ENCODE results near the gene NCKAP5L. TPM values are rescaled to one million over a fixed set of nuclear protein-coding genes. Genes with fewer than 3 reads are reported as not detected.

NCKAP5L gene
- total and polyA plus RNA-seq, 9 of the 15 experiments (the other 6 are each of a cell fraction or from before 2014, with no cell fraction given) = 0.01 to 14.4 (median 3.7) TPM

- no peak for TF ChIP-seq CEBPG (CRISPR knock-in tag; IDR thresholded peaks at IDR 0.05)
- peak in 1 of 2 experiments; percentile 50; a peak in 1 of 4 replicates for TF ChIP-seq CEBPG (tag; conservative IDR thresholded peaks at IDR 0.05 in 1 of 2, IDR thresholded peaks at IDR 0.05 in 1 of 2)
- no peak for TF ChIP-seq ZNF165 (CRISPR knock-in tag; IDR thresholded peaks at IDR 0.05; ENCODE audit: borderline replicate concordance)
- TF ChIP-seq SMARCE1 (IDR thresholded peaks at IDR 0.05) = no peak
- no peak for TF ChIP-seq MEF2D (tag; conservative IDR thresholded peaks at IDR 0.05; ENCODE audit: low read depth)
- TF ChIP-seq RAD21 (CRISPR knock-in tag; conservative IDR thresholded peaks at IDR 0.05 in 1 of 2, IDR thresholded peaks at IDR 0.05 in 1 of 2) = peak; percentile 88 to 90
- TF ChIP-seq FOXJ2 (tag; IDR thresholded peaks at IDR 0.05) = no peak
- no peak for TF ChIP-seq HSF4 (CRISPR knock-in tag; IDR thresholded peaks at IDR 0.05; ENCODE audit: borderline replicate concordance)
- TF ChIP-seq, protein P1, sequence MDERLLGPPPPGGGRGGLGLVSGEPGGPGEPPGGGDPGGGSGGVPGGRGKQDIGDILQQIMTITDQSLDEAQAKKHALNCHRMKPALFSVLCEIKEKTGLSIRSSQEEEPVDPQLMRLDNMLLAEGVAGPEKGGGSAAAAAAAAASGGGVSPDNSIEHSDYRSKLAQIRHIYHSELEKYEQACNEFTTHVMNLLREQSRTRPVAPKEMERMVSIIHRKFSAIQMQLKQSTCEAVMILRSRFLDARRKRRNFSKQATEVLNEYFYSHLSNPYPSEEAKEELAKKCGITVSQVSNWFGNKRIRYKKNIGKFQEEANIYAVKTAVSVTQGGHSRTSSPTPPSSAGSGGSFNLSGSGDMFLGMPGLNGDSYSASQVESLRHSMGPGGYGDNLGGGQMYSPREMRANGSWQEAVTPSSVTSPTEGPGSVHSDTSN (CRISPR knock-in tag; IDR thresholded peaks at IDR 0.05; ENCODE audit: low read depth) = no peak
- TF ChIP-seq, protein P1 (tag; conservative IDR thresholded peaks at IDR 0.05; ENCODE audit: low read depth) = peak; percentile 89
- no peak for TF ChIP-seq GABPA (tag; conservative IDR thresholded peaks at IDR 0.05; ENCODE audit: low read depth)
- TF ChIP-seq MEIS2 (IDR thresholded peaks at IDR 0.05; ENCODE audit: partially characterized antibody) = peak; percentile 91
- TF ChIP-seq ATF1 (CRISPR knock-in tag; IDR thresholded peaks at IDR 0.05) = no peak
- 0 out of 2 replicates have a peak, but pooled peaks have one; percentile 13 for TF ChIP-seq ATF1 (tag; IDR thresholded peaks at IDR 0.05)
- TF ChIP-seq, protein P2, sequence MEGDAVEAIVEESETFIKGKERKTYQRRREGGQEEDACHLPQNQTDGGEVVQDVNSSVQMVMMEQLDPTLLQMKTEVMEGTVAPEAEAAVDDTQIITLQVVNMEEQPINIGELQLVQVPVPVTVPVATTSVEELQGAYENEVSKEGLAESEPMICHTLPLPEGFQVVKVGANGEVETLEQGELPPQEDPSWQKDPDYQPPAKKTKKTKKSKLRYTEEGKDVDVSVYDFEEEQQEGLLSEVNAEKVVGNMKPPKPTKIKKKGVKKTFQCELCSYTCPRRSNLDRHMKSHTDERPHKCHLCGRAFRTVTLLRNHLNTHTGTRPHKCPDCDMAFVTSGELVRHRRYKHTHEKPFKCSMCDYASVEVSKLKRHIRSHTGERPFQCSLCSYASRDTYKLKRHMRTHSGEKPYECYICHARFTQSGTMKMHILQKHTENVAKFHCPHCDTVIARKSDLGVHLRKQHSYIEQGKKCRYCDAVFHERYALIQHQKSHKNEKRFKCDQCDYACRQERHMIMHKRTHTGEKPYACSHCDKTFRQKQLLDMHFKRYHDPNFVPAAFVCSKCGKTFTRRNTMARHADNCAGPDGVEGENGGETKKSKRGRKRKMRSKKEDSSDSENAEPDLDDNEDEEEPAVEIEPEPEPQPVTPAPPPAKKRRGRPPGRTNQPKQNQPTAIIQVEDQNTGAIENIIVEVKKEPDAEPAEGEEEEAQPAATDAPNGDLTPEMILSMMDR (IDR thresholded peaks at IDR 0.05 in 2 of 3, conservative IDR thresholded peaks at IDR 0.05 in 1 of 3; ENCODE audit: insufficient read depth in 2 of 3, low read depth in 1 of 3, low read length in 3 of 3) = peak; percentile 81 to 91 (median 82)
- TF ChIP-seq, protein P3, sequence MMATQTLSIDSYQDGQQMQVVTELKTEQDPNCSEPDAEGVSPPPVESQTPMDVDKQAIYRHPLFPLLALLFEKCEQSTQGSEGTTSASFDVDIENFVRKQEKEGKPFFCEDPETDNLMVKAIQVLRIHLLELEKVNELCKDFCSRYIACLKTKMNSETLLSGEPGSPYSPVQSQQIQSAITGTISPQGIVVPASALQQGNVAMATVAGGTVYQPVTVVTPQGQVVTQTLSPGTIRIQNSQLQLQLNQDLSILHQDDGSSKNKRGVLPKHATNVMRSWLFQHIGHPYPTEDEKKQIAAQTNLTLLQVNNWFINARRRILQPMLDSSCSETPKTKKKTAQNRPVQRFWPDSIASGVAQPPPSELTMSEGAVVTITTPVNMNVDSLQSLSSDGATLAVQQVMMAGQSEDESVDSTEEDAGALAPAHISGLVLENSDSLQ (IDR thresholded peaks at IDR 0.05) = peak; percentile 77
- no peak for TF ChIP-seq ZC3H11A (IDR thresholded peaks at IDR 0.05; ENCODE audit: low read depth, low read length)
- TF ChIP-seq, protein P4, sequence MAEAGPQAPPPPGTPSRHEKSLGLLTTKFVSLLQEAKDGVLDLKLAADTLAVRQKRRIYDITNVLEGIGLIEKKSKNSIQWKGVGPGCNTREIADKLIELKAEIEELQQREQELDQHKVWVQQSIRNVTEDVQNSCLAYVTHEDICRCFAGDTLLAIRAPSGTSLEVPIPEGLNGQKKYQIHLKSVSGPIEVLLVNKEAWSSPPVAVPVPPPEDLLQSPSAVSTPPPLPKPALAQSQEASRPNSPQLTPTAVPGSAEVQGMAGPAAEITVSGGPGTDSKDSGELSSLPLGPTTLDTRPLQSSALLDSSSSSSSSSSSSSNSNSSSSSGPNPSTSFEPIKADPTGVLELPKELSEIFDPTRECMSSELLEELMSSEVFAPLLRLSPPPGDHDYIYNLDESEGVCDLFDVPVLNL (CRISPR knock-in tag; IDR thresholded peaks at IDR 0.05; ENCODE audit: low read depth) = no peak
These were observed 10.9 kb upstream of the NCKAP5L start (continued) for GRCh38 chr12:49838973-49839633.

Measured in K562 (cell line).